GM20000 (cell line): Measurements from ENCODE around the gene TMEM164.

Experiments used
- DNase-seq: peaks from one replicate; pipeline ENCODE4 v3.0.0; 2012; ENCODE audit warnings: low spot score
- CTCF ChIP-seq: IDR thresholded peaks from 2 replicates; pipeline ENCODE4 v1.5.1; 2012; ENCODE audit warnings: mild to moderate bottlenecking, control low read depth; ENCODE audit errors: extremely low read depth, missing control alignments

TMEM164 gene

DNA sequence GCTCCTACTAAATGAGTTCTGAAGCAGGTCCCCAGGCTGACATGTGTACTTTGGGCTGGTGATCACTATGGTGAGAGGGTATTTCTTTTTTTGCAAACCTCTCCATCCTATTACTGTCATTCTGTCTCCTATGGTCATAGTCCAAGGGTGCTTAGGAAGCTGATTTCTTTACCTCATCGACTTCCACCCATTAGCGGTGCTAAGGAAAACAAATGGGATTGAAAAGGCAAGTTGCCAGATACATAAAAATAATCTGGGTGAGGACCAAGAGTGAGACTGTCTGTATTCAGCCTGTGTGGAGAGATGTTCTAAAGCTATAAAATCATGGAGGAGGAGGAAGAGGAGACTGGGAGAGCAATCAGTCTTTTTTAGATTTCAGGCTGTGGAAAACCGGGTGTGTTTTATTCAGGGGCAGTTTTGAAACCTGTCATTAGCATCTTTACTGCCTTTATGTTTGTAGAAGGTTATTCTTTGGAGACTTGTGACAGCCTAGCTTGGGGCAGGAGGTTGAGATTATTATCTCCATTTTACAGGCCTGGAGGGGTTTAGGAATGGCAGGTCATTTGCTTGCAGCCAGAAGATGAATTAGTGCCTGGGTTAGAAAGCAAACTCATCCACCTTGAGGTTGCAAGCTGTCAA lies 1.9 kb downstream of the TMEM164 start:
- TF ChIP-seq CTCF: no peak
- no peak for DNase-seq

DNA sequence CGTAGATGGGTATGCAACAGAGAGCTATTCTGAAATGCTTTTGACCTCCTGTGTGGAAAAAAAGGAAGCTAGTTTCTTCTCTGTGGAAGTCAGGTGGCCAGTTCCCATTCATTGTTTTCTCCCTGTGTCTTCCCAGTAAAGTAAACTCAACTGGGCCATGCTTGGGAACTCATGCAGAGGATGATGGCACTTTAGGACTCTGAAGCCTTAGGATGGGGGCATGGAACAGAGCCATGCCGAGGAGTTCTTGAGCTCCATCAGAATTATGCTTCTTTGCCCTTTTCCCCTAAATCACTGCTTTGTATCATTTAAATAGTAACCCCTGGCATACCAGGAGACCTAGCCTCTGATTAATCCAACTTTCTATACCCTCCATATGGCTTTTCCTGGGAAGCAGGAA lies 3.2 kb downstream of the TMEM164 start:
- no peak for TF ChIP-seq CTCF
- DNase-seq: no peak

GRCh38 chrX:110006821-110007375 lies 4.0 kb downstream of the TMEM164 start:
- no peak for DNase-seq
- TF ChIP-seq CTCF: no peak

GRCh38 chrX:110008011-110008635 lies 5.2 kb downstream of the TMEM164 start:
- DNase-seq: no peak
- no peak for TF ChIP-seq CTCF

DNA sequence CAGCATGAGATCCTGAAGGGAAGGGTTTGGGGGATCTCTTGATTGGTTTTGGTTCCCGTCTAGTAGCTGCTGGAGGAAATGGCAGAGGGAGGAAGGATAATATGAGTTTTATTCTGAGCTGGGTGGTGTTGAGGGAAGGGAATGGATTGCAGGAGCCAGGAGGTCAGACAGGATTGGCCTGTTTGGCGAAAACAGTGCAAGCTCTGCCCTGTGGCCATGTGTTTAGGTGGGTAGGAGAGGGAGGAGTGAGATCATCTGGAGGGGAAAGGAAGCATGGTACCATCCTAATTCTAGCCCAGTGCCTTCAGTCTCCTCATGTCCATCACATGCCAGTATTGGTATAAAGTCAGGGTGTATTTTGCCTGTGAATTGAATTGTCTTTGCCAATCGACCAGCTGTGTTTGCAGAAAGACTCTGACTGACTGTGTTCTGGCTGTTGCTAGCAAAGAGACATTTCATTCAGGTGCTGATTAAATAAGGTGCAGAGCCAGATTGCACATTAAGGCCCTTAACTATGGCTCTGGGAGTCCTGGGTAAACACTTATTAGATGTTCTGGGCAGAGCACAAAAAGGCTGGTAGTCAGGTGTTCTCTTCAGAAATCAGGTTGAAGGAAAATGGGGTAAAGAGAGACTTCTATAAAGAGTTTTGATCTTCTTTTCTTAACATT lies 10.0 kb downstream of the TMEM164 start:
- DNase-seq: no peak
- TF ChIP-seq CTCF: no peak

DNA sequence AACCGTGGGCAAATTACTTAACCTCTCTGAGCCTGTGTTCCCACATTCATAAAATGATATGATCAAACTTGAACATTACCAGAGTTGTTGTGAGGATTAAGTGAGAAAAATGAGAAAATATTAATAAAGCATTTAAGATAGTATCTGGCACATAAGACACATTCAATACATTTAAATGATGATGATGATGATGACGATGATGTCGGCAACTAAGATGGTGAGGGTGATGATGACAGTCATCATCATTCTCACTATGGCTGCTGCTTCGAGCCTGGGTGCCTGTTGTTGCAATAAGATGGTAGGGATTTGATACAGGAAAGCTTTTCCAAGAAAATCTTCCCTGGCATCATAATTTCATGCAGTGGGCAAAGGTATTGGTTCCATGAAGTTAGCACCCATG lies 11.1 kb downstream of the TMEM164 start:
- no peak for TF ChIP-seq CTCF
- no peak for DNase-seq

DNA sequence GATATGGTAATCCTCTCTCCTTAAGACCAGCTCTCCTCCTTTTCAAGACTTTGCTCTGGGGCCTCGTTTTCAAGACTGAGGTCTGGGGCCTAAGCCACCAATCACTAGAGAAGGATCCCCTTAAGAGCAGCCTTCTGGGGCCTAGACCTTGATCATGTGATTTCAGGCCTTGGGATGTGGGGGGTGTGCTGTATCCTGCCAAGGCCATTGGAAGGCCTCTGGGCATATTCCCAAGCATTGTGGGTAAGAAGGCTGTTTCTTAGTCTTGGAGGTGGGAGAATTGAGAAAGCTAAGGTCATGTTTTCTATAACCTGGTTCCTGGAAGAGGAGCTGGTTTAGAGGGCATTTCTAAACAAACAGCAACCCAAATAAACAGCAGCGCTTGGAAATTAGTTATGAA lies 12.1 kb downstream of the TMEM164 start:
- DNase-seq: no peak
- TF ChIP-seq CTCF: no peak
